Loucy (cell line): ENCODE measurements around the gene EXD3.

Source experiments
- H2AFZ ChIP-seq: fragments of 200-600 bp; sonication (generic); 2 replicates; pipeline ENCODE4 v1.6.0; 2016; ENCODE audit warnings: antibody characterized with exemption, mild to moderate bottlenecking, low read length, moderate library complexity
- H3F3A ChIP-seq: fragments of 200-600 bp; 2 replicates; pipeline ENCODE4 v1.6.0; 2016; ENCODE audit warnings: antibody characterized with exemption, low read depth, mild to moderate bottlenecking
- H3K27me3 ChIP-seq: fragments of 200-600 bp; sonication (generic); 2 replicates; pipeline ENCODE4 v1.6.1; 2014; ENCODE audit warnings: low read length, mild to moderate bottlenecking; ENCODE audit not compliant: insufficient read depth, poor library complexity, severe bottlenecking
- H3K36me3 ChIP-seq: fragments of 200-600 bp; sonication (generic); 2 replicates; pipeline ENCODE4 v1.6.1; 2016; ENCODE audit warnings: low read length; ENCODE audit not compliant: insufficient read depth
- H3K4me1 ChIP-seq: fragments of 200-600 bp; sonication (generic); 2 replicates; pipeline ENCODE4 v1.5.1; 2014; ENCODE audit warnings: low read length, mild to moderate bottlenecking; ENCODE audit not compliant: insufficient read depth, poor library complexity, severe bottlenecking
- H3K4me2 ChIP-seq: fragments of 200-600 bp; sonication (generic); 2 replicates; pipeline ENCODE4 v1.6.0; 2014; ENCODE audit warnings: antibody characterized with exemption, low read length, low read depth, mild to moderate bottlenecking; ENCODE audit not compliant: poor library complexity, severe bottlenecking
- H3K4me3 ChIP-seq: fragments of 200-600 bp; sonication (generic); 2 replicates; pipeline ENCODE4 v1.5.1; 2014; ENCODE audit warnings: low read length, mild to moderate bottlenecking, mixed read lengths; ENCODE audit not compliant: poor library complexity, severe bottlenecking
- H3K79me2 ChIP-seq: fragments of 200-600 bp; sonication (generic); 2 replicates; pipeline ENCODE4 v1.6.1; 2014; ENCODE audit warnings: low read length; ENCODE audit not compliant: insufficient read depth
- H3K9ac ChIP-seq: fragments of 200-600 bp; sonication (generic); 2 replicates; pipeline ENCODE4 v1.6.0; 2014; ENCODE audit warnings: mild to moderate bottlenecking, low read depth, low read length, moderate library complexity; ENCODE audit not compliant: poor library complexity, severe bottlenecking
- H3K9me2 ChIP-seq: fragments of 200-600 bp; sonication (generic); replicated peaks from 2 replicates; pipeline ENCODE4 v1.6.1; 2016; ENCODE audit warnings: low read depth, low read length, mixed read lengths
- H3K9me3 ChIP-seq: fragments of 200-600 bp; sonication (generic); 2 replicates; pipeline ENCODE4 v1.6.1; 2014; ENCODE audit warnings: mild to moderate bottlenecking, antibody characterized with exemption, low read length, low read depth; ENCODE audit not compliant: insufficient read depth
- H4K20me1 ChIP-seq: fragments of 200-600 bp; sonication (generic); 2 replicates; pipeline ENCODE4 v1.6.0; 2014; ENCODE audit warnings: antibody characterized with exemption, low read length, mild to moderate bottlenecking; ENCODE audit not compliant: insufficient read depth, poor library complexity, severe bottlenecking
- EZH2phosphoT487 ChIP-seq: fragments of 200-600 bp; IDR thresholded peaks from 2 replicates; pipeline ENCODE4 v1.6.1; 2018; ENCODE audit warnings: antibody characterized with exemption, mild to moderate bottlenecking, moderate library complexity, borderline replicate concordance
- TF ChIP-seq, protein P1 (sequence below): fragments of 200-600 bp; sonication (generic); conservative IDR thresholded peaks from 2 replicates; pipeline ENCODE4 v1.5.1; 2014; ENCODE audit warnings: mild to moderate bottlenecking, antibody characterized with exemption, low read length

Gene EXD3

DNA sequence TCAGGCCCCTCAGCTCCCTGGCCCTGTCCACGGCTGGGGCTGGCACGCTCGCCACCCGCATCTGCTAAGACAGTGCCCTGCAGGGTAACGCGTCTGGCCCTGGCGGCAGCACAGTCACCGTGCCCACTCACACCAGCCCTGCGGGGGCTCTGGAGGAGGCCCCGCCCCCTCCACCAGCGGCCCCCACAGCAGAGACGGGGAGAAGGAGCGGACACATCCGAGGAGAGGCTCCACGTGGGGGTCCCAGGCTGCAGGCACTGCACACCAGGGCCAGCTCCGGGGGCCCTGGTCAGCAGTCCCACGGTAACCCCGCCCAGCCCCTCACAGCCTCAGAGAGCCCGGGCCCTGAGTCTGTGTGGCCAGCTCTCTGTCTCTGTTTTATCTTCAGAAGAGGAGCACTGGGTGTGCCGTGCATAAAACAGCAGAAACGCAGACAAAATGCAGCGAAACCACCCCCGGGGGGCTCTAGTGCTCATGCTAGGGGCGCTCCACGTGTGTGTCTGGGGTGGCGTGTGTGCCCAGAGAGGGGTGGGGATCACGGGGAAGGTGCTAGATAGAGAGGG lies 73.4 kb downstream of the EXD3 start:
- no peaks in the 10 kb centered on the region for H3K79me2 ChIP-seq
- H3K9ac ChIP-seq = no peak overlapping the region
- TF ChIP-seq EZH2phosphoT487 = no peak
- TF ChIP-seq, protein P1, sequence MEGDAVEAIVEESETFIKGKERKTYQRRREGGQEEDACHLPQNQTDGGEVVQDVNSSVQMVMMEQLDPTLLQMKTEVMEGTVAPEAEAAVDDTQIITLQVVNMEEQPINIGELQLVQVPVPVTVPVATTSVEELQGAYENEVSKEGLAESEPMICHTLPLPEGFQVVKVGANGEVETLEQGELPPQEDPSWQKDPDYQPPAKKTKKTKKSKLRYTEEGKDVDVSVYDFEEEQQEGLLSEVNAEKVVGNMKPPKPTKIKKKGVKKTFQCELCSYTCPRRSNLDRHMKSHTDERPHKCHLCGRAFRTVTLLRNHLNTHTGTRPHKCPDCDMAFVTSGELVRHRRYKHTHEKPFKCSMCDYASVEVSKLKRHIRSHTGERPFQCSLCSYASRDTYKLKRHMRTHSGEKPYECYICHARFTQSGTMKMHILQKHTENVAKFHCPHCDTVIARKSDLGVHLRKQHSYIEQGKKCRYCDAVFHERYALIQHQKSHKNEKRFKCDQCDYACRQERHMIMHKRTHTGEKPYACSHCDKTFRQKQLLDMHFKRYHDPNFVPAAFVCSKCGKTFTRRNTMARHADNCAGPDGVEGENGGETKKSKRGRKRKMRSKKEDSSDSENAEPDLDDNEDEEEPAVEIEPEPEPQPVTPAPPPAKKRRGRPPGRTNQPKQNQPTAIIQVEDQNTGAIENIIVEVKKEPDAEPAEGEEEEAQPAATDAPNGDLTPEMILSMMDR = no peak
- H3K9me3 ChIP-seq = peaks cover 14% of the 10 kb centered on the region; the same call in 1 of the 2 replicates
- no peak overlapping the region for H2AFZ ChIP-seq
- no peaks in the 10 kb centered on the region for H3K4me1 ChIP-seq
- no peak overlapping the region for H3K4me3 ChIP-seq
- H3K9me2 ChIP-seq = no peaks in the 10 kb centered on the region
- no peaks in the 10 kb centered on the region for H3F3A ChIP-seq
- H3K36me3 ChIP-seq = no peaks in the 10 kb centered on the region
- no peaks in the 10 kb centered on the region for H4K20me1 ChIP-seq
- no peak overlapping the region for H3K4me2 ChIP-seq
- H3K27me3 ChIP-seq = no peaks in the 10 kb centered on the region

DNA sequence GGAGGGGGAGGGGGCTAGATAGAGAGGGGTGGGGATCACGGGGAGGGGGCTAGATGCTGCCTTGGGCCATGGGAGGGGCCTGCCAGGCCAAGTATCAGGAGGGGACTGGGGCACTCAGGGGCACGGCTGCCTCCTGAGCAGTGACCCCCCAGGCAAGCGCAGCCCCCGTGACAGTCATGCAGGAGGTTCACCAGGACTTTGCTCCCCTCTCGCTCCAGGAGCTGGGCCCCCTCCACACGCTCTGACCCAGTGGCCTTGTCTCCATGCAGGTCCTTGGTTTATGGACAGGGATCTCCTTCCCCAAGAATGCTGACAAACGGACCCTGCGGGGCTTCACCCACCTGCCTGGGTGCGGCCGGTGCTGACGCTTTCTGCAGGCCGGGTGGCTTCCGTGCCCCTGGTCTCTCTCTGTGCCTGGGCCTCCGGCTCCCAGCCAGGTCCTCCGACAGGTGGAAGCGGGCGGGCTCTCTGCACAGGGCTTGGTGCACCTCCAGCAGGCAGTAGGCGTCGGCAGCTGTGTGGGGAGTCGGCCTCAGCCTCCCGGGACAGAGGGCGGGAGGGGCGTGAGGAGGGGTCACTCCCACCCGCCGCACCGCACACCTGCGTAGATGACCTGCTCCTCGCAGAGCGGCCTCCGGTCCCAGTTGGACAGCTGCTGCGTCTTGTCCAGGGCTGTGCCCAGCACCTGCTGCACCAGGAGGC lies 74.0 kb downstream of the EXD3 start:
- Histone ChIP-seq H3K9me2 (no peaks in the 10 kb centered on the region), H2AFZ (no peak overlapping the region), H4K20me1 (no peaks in the 10 kb centered on the region), H3K9me3 (peaks cover 17% of the 10 kb centered on the region; the same call in 1 of the 2 replicates), H3K9ac (no peak overlapping the region), H3K79me2 (no peaks in the 10 kb centered on the region), H3K4me2 (no peak overlapping the region), H3K4me1 (no peaks in the 10 kb centered on the region), H3K4me3 (no peak overlapping the region), H3F3A (no peaks in the 10 kb centered on the region), H3K27me3 (no peaks in the 10 kb centered on the region), H3K36me3 (no peaks in the 10 kb centered on the region)
- TF ChIP-seq, protein P1 = no peak
- no peak for TF ChIP-seq EZH2phosphoT487

DNA sequence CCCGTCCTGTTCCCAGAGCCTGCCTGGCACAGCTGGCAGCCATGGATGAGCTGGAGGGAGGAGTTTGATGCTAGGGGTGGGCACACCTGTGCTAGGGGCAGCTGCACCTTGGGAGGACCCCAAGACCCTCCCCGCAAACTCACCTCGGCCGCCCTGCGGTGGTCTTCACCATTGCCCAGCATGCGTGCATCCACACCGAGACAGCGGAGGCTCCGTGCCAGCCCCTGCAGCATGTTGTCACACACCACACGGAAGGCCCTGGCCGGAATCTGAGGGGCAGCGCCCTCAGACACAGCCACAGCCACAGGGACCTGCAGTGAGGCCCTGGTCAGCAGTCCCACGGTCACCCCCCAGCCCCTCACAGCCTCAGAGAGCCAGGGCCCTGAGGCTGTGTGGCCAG lies 75.0 kb downstream of the EXD3 start:
- no peaks in the 10 kb centered on the region for H3K9me2 ChIP-seq
- H3K4me3 ChIP-seq = no peak overlapping the region
- no peak overlapping the region for H2AFZ ChIP-seq
- H4K20me1 ChIP-seq = no peaks in the 10 kb centered on the region
- H3K9ac ChIP-seq = no peak overlapping the region
- TF ChIP-seq EZH2phosphoT487 = no peak
- TF ChIP-seq, protein P1 = no peak
- no peaks in the 10 kb centered on the region for H3K4me1 ChIP-seq
- H3K79me2 ChIP-seq = no peaks in the 10 kb centered on the region
- H3K9me3 ChIP-seq = peaks cover 20% of the 10 kb centered on the region; the same call in 1 of the 2 replicates
- H3K4me2 ChIP-seq = no peak overlapping the region
- H3K27me3 ChIP-seq = no peaks in the 10 kb centered on the region
- no peaks in the 10 kb centered on the region for H3F3A ChIP-seq
- H3K36me3 ChIP-seq = no peaks in the 10 kb centered on the region
